ENCODE results near the gene EMP1.
A peak's percentile ranks its signal among the peaks of the same experiment; 100 is the strongest.

The EMP1 gene

DNA sequence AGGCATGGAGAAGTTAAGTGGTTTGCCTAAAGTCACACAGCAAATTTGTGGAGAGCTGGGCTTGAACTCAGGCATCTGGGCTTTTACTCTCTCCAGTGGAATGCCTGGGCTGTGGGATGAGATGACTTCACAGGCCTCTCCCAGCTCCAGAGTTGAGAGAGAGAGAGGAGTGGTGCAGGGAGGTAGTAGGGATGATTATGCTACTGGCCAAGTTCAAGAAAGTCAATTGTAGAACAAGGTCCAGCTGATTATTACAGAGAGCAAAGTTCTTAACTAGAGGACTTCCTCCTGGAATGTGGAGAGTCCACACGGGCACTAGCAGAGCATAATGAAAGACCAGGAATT is 769 bp upstream of the EMP1 start:
- Histone ChIP-seq H3K4me3 (no peak overlapping the region), H3K4me1 (peaks cover 25% of the 10 kb centered on the region)
- in situ Hi-C loops (cut with MboI; ENCODE audit: low sequenced_read_pairs): no loop called here

DNA sequence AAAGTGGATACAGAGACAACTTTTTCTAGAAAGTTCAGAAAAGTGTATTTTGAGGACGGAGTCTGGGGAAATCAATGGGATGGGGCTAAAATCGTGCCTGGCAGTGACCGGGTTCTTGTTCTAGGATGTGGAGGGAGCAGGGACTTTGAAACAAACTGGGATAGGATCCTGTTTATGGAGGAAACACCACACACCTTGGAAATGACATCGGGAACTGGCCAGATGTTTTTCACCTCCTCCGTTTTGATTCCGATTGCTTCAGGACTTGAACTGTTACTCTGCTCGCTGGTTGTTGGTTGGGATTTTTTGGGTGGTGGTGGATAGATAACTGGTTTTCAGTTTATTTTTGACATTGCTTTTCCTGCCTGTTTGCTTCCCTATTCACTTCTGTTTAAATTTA is 506 bp downstream of the EMP1 start:
- H3K9me3 ChIP-seq: no peaks in the 10 kb centered on the region
- in situ Hi-C loops (cut with MboI; ENCODE audit: low sequenced_read_pairs): no loop called here
- peak overlapping the region; percentile 6; the same call in 1 of the 2 replicates for H3K4me3 ChIP-seq
- no peaks in the 10 kb centered on the region for H3K36me3 ChIP-seq (replicated peaks)
- no peaks in the 10 kb centered on the region for H3K27me3 ChIP-seq (ENCODE audit: low read depth)
- DNase-seq (ENCODE audit: low spot score in 2 of 2): no peak
- peaks cover 25% of the 10 kb centered on the region for H3K4me1 ChIP-seq

More for the DNA sequence above, 769 bp upstream of the EMP1 start:
- no peak for DNase-seq (ENCODE audit: low spot score in 2 of 2)
- H3K36me3 ChIP-seq (replicated peaks): no peaks in the 10 kb centered on the region
- H3K27me3 ChIP-seq (ENCODE audit: low read depth): no peaks in the 10 kb centered on the region
- no peaks in the 10 kb centered on the region for H3K9me3 ChIP-seq

DNA sequence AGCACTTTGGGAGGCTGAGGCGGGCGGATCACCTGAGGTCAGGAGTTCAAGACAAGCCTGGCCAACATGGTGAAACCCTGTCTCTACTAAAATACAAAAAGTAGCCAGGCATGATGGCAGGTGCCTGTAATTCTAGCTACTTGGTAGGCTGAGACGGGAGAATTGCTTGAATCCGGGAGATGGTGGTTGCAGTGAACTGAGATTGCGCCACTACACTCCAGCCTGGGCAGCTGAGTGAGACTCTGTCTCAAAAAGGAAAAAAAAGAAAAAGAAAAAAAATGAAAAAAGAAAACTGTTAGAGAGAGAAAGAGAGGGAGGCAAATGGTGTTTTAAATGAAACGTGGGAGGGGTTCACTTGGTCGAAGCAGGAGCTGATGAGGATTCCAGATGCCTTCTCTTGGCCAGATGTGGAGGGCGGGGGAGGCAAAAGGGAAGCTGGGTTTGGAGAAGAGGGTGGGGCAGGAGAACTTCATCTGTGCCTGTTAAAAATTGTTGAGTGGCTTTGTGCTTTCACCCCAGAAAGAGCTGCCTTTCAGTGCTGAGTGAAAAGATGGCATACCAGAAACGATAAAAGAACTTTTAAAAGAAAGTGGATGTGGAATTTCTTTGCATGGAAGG is 1.1 kb downstream of the EMP1 start:
- Histone ChIP-seq H3K36me3 (replicated peaks) (no peaks in the 10 kb centered on the region), H3K9me3 (no peaks in the 10 kb centered on the region), H3K27me3 (ENCODE audit: low read depth) (no peaks in the 10 kb centered on the region), H3K4me3 (no peak overlapping the region), H3K4me1 (peaks cover 25% of the 10 kb centered on the region)
- in situ Hi-C loops (cut with MboI; ENCODE audit: low sequenced_read_pairs): no loop called here
- peak; percentile 67 to 71 for DNase-seq (ENCODE audit: low spot score in 2 of 2)

DNA sequence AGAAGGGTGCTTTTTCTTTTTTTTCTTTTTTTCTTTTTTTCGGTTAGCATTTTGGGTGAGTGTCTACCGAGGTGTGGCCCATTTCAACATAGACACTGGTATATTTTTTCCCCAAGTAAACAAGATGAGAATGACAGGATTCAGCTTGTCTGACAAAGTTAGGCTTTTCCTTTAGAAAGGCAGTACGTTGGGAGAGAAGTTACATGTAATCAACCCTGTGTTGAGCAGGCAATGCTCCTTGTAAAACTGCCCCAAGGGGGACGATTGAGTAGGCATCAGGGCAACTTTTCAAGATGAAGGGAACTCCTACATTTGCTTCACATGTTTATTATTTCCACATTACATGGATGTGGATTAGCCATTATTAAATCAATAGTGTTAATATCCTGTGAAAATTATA is 1.7 kb downstream of the EMP1 start:
- no peak overlapping the region for H3K4me3 ChIP-seq
- no peak for DNase-seq (ENCODE audit: low spot score in 2 of 2)
- H3K27me3 ChIP-seq (ENCODE audit: low read depth): no peaks in the 10 kb centered on the region
- in situ Hi-C loops (cut with MboI; ENCODE audit: low sequenced_read_pairs): no loop called here
- peaks cover 26% of the 10 kb centered on the region for H3K4me1 ChIP-seq
- H3K36me3 ChIP-seq (replicated peaks): no peaks in the 10 kb centered on the region
- H3K9me3 ChIP-seq: no peaks in the 10 kb centered on the region

DNA sequence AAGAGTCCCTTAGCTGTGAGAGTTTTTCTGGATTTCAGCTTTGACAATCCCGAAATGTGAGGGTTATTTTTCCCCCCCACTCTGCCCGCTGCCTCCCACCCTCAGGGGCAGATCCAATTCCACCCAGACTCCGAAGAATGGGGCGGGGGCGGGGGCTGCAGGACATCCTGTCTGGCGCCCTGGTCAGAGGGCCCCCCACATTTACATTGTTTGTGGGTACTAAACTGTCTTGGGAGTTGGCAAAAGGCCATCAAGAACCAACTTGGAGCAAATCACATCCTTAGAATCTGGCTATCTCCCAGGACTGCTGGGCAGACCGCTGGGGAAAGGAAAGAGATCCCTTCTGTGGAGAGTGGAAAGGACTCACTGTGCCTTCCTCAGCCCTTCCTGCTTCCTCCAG is 2.4 kb downstream of the EMP1 start:
- no peak for DNase-seq (ENCODE audit: low spot score in 2 of 2)
- Histone ChIP-seq H3K4me1 (peaks cover 32% of the 10 kb centered on the region), H3K9me3 (no peaks in the 10 kb centered on the region), H3K4me3 (no peak overlapping the region), H3K27me3 (ENCODE audit: low read depth) (no peaks in the 10 kb centered on the region), H3K36me3 (replicated peaks) (no peaks in the 10 kb centered on the region)
- in situ Hi-C loops (cut with MboI; ENCODE audit: low sequenced_read_pairs): no loop called here

DNA sequence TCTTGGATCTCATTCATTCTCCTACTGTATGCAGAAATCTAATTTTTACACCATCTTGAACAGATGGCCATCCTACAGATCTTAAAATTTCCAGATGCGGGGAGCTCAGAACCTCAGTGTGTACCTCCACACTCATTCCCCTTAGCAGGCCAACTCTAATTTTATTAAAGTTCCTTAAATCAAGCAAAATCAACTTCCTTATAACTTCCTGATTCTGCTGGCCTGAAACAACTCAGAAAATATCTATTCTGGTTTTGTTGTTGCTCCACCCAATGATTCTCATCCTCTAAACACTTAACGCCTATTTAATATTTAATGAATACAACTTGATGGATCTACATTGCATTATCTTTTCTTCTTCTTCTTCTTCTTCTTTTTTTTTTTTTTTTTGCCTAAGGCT is 3.1 kb downstream of the EMP1 start:
- no peak overlapping the region for H3K4me3 ChIP-seq
- no peaks in the 10 kb centered on the region for H3K27me3 ChIP-seq (ENCODE audit: low read depth)
- H3K9me3 ChIP-seq: no peaks in the 10 kb centered on the region
- peaks cover 37% of the 10 kb centered on the region for H3K4me1 ChIP-seq
- in situ Hi-C loops (cut with MboI; ENCODE audit: low sequenced_read_pairs): no loop called here
- DNase-seq (ENCODE audit: low spot score in 2 of 2): no peak
- H3K36me3 ChIP-seq (replicated peaks): no peaks in the 10 kb centered on the region

DNA sequence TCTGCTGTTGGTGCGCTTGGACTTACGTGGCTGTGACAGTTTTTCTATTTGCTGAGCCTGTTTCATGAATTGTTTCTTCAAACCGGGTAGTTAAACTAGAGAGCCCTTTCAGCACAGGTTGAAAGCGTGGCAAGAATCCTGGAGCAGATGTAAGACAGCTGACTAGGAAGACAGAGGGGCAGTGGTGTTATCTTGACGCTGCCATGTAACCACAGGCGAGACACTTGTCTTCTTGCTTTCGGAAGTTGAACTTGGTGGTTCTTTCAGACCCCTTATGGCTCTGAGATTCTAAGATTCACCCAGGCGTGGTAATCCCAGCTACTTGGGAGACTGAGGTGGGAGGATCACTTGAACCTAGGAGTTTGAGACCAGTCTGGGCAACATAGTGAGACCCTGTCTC is 4.3 kb downstream of the EMP1 start:
- Histone ChIP-seq H3K4me1 (peaks cover 47% of the 10 kb centered on the region), H3K27me3 (ENCODE audit: low read depth) (no peaks in the 10 kb centered on the region), H3K9me3 (no peaks in the 10 kb centered on the region), H3K36me3 (replicated peaks) (no peaks in the 10 kb centered on the region), H3K4me3 (no peak overlapping the region)
- no peak for DNase-seq (ENCODE audit: low spot score in 2 of 2)
- in situ Hi-C loops (cut with MboI; ENCODE audit: low sequenced_read_pairs): no loop called here

DNA sequence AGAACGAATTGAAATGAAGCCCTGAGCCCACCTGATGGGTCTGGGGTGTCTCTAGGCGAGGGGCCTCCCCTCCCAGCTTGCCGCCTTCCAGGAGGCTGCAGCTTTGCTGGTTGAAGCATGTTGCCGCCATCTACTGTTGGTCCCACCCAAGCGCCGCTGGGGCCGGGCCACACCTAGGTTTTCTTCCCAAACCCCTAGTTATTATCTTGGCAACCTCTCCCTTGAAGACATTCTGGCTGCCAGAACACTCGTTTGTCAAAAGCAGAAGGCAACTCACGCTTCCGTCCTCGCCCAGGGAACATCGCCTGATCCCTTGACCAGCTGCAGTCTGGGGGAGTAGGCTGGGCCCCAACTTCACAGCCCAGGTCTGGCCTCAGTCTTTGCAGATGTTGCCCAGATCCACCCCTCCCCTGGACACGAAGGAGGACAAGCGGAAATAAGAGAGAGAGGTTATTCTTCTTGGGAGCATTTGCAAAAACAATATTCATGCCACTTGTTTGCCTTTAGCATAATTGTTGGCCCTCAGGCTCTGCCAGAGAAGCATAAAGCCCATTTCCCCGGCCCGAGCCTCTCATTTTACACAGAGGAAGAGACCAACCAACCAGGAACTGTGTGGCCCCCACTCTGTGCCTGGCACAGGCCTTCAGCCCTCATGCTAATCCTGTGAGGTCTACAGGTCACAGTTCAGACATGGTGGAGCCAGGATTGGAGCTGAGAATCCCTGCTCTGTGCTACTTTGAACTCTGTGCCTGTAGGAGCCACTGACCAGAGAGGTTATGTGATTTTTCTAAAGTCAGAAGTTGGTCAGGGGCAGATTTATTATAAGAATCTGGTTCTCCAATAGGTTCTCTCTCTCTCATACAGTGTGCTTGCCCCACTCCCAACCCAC is 6.8 kb downstream of the EMP1 start:
- peak in 1 of 2 experiments; percentile 61 for DNase-seq (ENCODE audit: low spot score in 2 of 2)
- in situ Hi-C loops (cut with MboI; ENCODE audit: low sequenced_read_pairs): no loop called here
- H3K4me3 ChIP-seq: no peak overlapping the region
- no peaks in the 10 kb centered on the region for H3K9me3 ChIP-seq
- no peaks in the 10 kb centered on the region for H3K36me3 ChIP-seq (replicated peaks)
- H3K4me1 ChIP-seq: peaks cover 29% of the 10 kb centered on the region
- H3K27me3 ChIP-seq (ENCODE audit: low read depth): no peaks in the 10 kb centered on the region

DNA sequence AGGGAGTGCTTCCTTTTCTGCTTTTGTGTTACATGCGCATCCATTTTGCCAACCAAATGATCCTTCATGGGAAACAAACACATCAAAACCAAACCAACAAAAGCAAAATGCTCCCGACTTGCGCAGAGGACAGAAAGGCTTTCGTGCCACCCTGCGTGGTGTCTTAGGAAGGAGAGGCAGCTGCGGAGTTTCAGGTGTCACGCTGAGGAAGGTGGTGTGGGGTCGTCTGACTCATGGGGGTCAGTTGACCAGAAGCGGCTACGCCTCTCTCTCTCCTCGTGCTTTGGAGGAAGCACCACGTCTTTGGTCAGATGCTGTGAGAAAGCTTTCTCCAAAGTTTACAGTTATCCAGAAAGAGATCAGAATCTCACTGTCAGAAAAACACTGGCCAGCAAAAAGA is 7.9 kb downstream of the EMP1 start:
- in situ Hi-C loops (cut with MboI; ENCODE audit: low sequenced_read_pairs): no loop called here
- DNase-seq (ENCODE audit: low spot score in 2 of 2): no peak
- Histone ChIP-seq H3K4me1 (peaks cover 24% of the 10 kb centered on the region), H3K4me3 (no peak overlapping the region), H3K9me3 (no peaks in the 10 kb centered on the region), H3K36me3 (replicated peaks) (no peaks in the 10 kb centered on the region), H3K27me3 (ENCODE audit: low read depth) (no peaks in the 10 kb centered on the region)

DNA sequence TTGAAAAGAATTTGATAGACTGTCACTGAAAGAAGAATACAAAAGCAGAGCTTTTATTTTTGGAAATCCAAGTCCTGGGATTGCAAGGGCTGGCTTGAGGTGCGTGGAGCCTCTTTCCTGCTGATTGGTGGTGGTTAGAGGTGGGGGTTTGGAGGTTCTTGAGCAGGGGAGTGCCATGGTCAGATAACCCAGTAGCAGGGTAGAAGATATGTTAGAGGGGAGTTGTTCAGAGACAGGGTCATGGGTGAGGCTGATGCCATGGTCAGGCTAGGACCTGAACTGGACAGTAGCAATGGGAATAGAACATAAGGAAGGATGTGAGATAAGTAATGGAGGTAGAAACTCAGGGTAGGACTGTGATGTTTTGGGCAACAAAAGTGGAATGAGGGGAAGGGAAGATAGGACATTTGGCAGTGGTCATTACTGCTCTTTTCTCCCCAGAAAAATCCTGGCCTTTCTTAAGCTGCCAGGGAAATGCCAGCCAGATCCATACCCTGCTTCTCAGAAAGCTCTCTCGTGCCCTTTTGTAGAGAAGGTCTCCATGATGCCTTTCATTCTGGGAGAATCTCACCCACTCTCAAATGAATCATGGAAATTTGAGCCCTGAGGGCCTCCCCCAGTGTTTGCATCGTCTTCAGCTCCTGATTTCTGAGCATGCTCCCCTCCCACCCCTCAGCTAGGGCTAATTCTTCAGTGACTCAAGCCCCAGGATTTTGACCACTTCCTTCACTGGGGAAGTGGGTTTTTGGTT is 9.5 kb downstream of the EMP1 start:
- Histone ChIP-seq H3K9me3 (no peaks in the 10 kb centered on the region), H3K27me3 (ENCODE audit: low read depth) (no peaks in the 10 kb centered on the region), H3K36me3 (replicated peaks) (no peaks in the 10 kb centered on the region), H3K4me1 (peaks cover 36% of the 10 kb centered on the region), H3K4me3 (no peak overlapping the region)
- in situ Hi-C loops (cut with MboI; ENCODE audit: low sequenced_read_pairs): no loop called here
- DNase-seq (ENCODE audit: low spot score in 2 of 2): peak in 1 of 2 experiments; percentile 16

DNA sequence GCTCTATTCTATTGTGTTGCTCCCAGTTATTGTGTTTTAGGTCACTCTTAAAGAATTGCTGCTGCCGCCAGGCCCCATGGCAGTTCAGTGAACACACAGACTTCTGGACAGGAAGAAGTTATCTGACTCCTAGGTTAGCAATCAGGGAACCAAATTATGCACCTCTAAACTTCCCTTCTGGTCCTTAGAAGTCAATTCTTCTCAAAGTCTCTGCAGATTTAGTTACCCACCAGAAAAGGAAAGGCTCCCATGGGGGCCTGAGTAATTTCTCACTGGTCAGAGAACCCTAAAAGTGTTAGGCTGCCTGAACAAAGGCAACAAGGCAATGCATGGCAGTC is 10.0 kb downstream of the EMP1 start:
- H3K9me3 ChIP-seq: no peaks in the 10 kb centered on the region
- H3K4me3 ChIP-seq: no peak overlapping the region
- H3K36me3 ChIP-seq (replicated peaks): no peaks in the 10 kb centered on the region
- H3K27me3 ChIP-seq (ENCODE audit: low read depth): no peaks in the 10 kb centered on the region
- no peak for DNase-seq (ENCODE audit: low spot score in 2 of 2)
- in situ Hi-C loops (cut with MboI; ENCODE audit: low sequenced_read_pairs): no loop called here
- peaks cover 42% of the 10 kb centered on the region for H3K4me1 ChIP-seq

DNA sequence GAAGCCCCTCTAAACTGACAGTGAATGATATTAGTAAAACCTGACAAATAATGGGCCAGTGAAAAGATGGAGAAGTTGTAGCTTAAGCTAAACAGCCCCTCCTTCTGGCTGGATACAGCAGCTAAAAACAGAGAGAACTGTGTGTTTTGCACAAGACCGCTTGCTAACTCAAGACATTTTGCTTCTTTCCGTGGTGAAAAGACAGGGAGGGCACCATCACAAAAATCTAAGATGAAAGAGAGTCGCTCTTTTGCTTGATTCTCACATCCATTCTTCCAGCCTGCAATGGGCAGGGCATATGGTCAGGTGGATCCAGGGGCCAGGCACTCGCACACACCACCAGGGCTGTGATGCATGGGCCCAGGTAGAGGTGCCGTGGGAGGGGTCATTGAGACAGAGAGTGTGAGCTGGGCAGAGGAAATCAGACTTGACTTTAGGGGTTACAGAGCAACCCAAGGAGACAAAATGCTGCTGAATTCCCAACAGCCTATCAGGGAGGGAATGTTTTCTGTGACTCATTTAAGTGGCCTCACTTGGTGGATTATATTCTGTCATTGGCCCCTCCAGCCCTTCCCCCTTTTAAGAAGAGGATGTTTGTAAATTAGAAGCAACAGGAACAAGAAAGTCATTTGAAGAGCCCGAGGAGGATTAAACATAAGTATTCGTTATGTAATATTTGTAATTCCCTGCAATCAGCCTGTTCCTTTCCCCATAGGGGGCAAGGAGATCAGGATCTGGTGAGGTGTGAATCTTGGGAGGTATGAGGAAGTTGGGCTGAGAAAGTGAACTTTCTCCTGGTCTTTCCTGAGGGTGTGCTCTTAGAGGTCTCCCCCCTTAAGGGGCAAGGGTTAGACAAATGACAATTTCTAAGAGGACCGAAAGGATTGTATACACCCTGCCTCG is 12.3 kb downstream of the EMP1 start:
- Histone ChIP-seq H3K27me3 (ENCODE audit: low read depth) (no peaks in the 10 kb centered on the region), H3K4me1 (peaks cover 40% of the 10 kb centered on the region), H3K36me3 (replicated peaks) (no peaks in the 10 kb centered on the region), H3K4me3 (no peak overlapping the region), H3K9me3 (no peaks in the 10 kb centered on the region)
- no peak for DNase-seq (ENCODE audit: low spot score in 2 of 2)
- in situ Hi-C loops (cut with MboI; ENCODE audit: low sequenced_read_pairs): no loop called here

DNA sequence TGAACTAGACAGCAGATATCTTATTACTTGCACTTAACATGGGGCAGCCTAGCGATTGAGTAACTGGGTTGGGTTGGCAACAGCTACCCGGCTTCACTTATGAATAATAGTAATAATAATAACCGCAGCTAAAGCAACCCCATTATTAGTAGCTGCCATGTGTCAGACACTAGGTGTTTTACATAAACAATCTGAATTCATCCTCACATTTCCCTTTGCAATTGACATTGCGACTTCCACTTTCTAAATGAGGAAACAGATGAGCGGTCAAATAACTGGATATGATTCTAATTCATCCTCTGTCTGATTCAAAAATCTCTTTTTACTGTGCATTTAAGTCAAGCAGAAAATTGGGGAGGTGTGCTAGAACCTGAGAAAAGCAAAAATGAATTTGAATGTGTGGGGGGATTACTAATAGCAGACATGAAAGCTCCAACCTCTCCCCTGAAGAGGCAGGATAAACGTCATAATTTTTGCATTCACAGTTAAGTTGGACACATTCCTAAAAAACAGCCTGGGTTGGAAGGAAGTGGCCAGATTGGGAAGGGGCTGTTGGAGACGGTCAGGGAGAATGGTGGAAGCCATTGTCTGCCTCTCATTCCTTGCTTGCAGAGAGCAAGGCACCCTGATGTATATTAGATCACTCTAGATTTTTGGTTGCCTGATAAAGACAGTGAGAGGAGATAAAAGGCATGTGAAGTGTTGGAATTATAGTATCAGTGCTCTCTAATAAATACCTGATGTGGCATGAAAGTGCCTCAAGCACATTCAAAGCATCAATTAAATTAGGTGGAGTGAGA is 13.1 kb downstream of the EMP1 start:
- in situ Hi-C loops (cut with MboI; ENCODE audit: low sequenced_read_pairs): loop anchor here (5.0 kb wide), 2 partner anchors 107 to 292 kb away; partner anchors contain the start of gene GSG1
- H3K4me3 ChIP-seq: no peak overlapping the region
- no peaks in the 10 kb centered on the region for H3K27me3 ChIP-seq (ENCODE audit: low read depth)
- H3K36me3 ChIP-seq (replicated peaks): no peaks in the 10 kb centered on the region
- no peak for DNase-seq (ENCODE audit: low spot score in 2 of 2)
- peaks cover 35% of the 10 kb centered on the region for H3K4me1 ChIP-seq
- H3K9me3 ChIP-seq: no peaks in the 10 kb centered on the region

Measured in HAP-1 (cell line).